ENCODE measurements around the gene ARID1A. TPM values are rescaled to one million over a fixed set of nuclear protein-coding genes. Genes with fewer than 3 reads are reported as not detected.

The ARID1A gene
- total and polyA plus RNA-seq, 2 of the 4 experiments (the other 2 are of a cell fraction), result 14.0 to 40.7 TPM

DNA sequence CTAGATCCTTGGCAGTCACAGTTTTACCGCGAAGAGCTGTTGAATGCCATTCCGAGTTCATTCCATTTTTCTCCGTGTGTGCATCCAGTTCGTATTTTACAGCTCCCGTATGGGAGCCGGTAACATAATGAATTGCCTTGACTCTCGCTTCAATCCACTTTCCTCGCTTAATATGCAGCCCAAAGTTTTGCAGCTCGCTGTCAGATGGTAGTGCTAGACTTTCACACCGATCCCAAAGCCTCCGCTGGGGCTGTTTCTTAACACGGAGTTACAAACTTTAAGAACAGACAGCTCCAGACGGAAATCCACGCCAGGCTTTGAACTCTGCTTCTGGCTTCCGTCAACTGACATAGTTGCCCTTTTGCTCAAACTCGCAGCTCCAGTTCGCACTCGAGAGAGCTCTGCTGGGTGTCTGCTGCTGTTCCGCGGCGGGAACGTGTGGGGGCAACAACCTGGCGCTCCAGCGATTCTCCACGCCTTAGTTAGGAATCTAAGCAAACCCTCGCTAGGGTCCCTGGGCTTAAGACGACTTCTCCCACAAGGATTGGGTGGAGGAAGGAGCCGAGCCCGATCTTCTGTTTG, 3.5 kb upstream of the ARID1A start:
- peak; percentile 22 for ATAC-seq (ENCODE audit: low read depth)
- 2% methylated on average over 12 of the region's 30 CpGs; no CpG with 5 or more reads in 1 of the 2 experiments for WGBS, 2 experiments (ENCODE audit: extremely low coverage in 2 of 2, insufficient read length in 1 of 2)
- intact Hi-C loops (cut with micrococcal nuclease), result loop anchor here (10.0 kb wide), 1 partner anchor 172 kb away; the partner anchor contains the start of gene SFN
- Histone ChIP-seq H3K36me3 (ENCODE audit: control insufficient read depth, insufficient read depth, low read length) (no peaks in the 10 kb centered on the region), H3K56ac (ENCODE audit: extremely low read depth, insufficient read depth, low read length) (peak overlapping the region; percentile 85), H2BK20ac (ENCODE audit: low read depth, low read length) (peak overlapping the region; percentile 49; the same call in 1 of the 2 replicates), H2BK15ac (ENCODE audit: low read depth, low read length) (peak overlapping the region; percentile 46; the same call in 2 of the 3 replicates), H2AK5ac (ENCODE audit: low read depth, low read length) (peak overlapping the region; percentile 31), H4K5ac (ENCODE audit: low read depth, low read length) (peak overlapping the region; percentile 55), H4K91ac (ENCODE audit: insufficient read depth, low read depth, low read length) (peak overlapping the region; percentile 80), H3K14ac (replicated peaks; ENCODE audit: low read depth, low read length) (peak overlapping the region; percentile 54), H3K4ac (ENCODE audit: low read depth, low read length) (peak overlapping the region; percentile 87), H2BK120ac (ENCODE audit: low read depth, low read length) (peak overlapping the region; percentile 65), H3K27ac (ENCODE audit: insufficient read depth, low read length) (peak overlapping the region; percentile 82), H2AK9ac (replicated peaks; ENCODE audit: low read depth, low read length, poor library complexity) (peak overlapping the region; percentile 93), H3K27me3 (ENCODE audit: control insufficient read depth, insufficient read depth, low read length) (no peaks in the 10 kb centered on the region), H3K9me3 (ENCODE audit: control insufficient read depth, insufficient read depth, low read length) (no peaks in the 10 kb centered on the region), H3K23ac (ENCODE audit: low read depth, low read length) (peak overlapping the region; percentile 81), H3K18ac (ENCODE audit: low read depth, low read length) (peak overlapping the region; percentile 90), H4K8ac (ENCODE audit: low read depth in 2 of 2, low read length in 2 of 2) (peak overlapping the region; percentile 22 to 89), H3K79me1 (ENCODE audit: low read depth in 1 of 2, low read length in 2 of 2) (peaks cover 7 to 16% of the 10 kb centered on the region in 2 experiments; a peak in 3 of 4 replicates), H3K9me1 (ENCODE audit: insufficient read depth, low read length) (no peaks in the 10 kb centered on the region), H3K4me2 (ENCODE audit: low read depth, low read length) (peak overlapping the region; percentile 70), H4K20me1 (ENCODE audit: insufficient read depth, low read length) (no peaks in the 10 kb centered on the region), H3K4me3 (ENCODE audit: insufficient read depth, low read depth, low read length) (peak overlapping the region; percentile 47), H3K4me1 (ENCODE audit: control insufficient read depth, insufficient read depth, low read length) (peaks cover 12% of the 10 kb centered on the region), H2BK5ac (ENCODE audit: low read depth, low read length, poor library complexity, severe bottlenecking) (peak overlapping the region; percentile 86), H3K9ac (ENCODE audit: low read depth, low read length) (peak overlapping the region; percentile 74), H2AFZ (replicated peaks; ENCODE audit: low read length, poor library complexity) (peak overlapping the region; percentile 86)
- DNase-seq, result peak; percentile 91
- 0 out of 2 replicates have a peak, but pooled peaks have one; percentile 44 for TF ChIP-seq MXI1 (IDR thresholded peaks at IDR 0.05; ENCODE audit: borderline replicate concordance, low read depth, low read length)
- TF ChIP-seq SMC3 (IDR thresholded peaks at IDR 0.05; ENCODE audit: low read depth, low read length), result peak; percentile 16; the same call in 1 of the 2 replicates
- TF ChIP-seq, protein P1, sequence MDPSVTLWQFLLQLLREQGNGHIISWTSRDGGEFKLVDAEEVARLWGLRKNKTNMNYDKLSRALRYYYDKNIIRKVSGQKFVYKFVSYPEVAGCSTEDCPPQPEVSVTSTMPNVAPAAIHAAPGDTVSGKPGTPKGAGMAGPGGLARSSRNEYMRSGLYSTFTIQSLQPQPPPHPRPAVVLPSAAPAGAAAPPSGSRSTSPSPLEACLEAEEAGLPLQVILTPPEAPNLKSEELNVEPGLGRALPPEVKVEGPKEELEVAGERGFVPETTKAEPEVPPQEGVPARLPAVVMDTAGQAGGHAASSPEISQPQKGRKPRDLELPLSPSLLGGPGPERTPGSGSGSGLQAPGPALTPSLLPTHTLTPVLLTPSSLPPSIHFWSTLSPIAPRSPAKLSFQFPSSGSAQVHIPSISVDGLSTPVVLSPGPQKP (IDR thresholded peaks at IDR 0.05; ENCODE audit: borderline replicate concordance, low read depth, low read length), result no peak
- TF ChIP-seq RCOR1 (IDR thresholded peaks at IDR 0.05; ENCODE audit: insufficient replicate concordance, low read length), result peak; percentile 56
- no peak for TF ChIP-seq RFX5 (IDR thresholded peaks at IDR 0.05; ENCODE audit: low read depth, low read length)
- TF ChIP-seq CEBPB (IDR thresholded peaks at IDR 0.05; ENCODE audit: low read depth, low read length), result 0 out of 2 replicates have a peak, but pooled peaks have one; percentile 1
- 0 out of 2 replicates have a peak, but pooled peaks have one; percentile 1 for TF ChIP-seq CTCF (conservative IDR thresholded peaks at IDR 0.05; ENCODE audit: low read depth, low read length)
- ChIA-PET CTCF (interaction anchor here (0.6 to 1.5 kb wide), 9 partner anchors 15 to 118 kb away, joined by 3 to 8 read pairs (median 3); no protein-coding TSS in a partner anchor), POLR2A (ENCODE audit: unreplicated experiment) (interaction anchor here (0.6 to 3.7 kb wide), 5 partner anchors 10 to 97 kb away, joined by 3 to 13 read pairs (median 3); partner anchors contain the start of gene PIGV)
- BruUV-seq (replicated peaks), result no TSS peak
- in situ Hi-C loops (cut with MboI; ENCODE audit: low sequenced_read_pairs), result loop anchor here (5.0 kb wide), 1 partner anchor 95 kb away; the partner anchor contains the start of gene PIGV
- dilution Hi-C loops (cut with HindIII; ENCODE audit: low sequenced_read_pairs, unreplicated experiment), result no loop called here
